LNCAP (cell line): Measurements from ENCODE around the gene ANKS1A.

ENCODE experiments used
- CTCF ChIP-seq: fragments of 450-650 bp; IDR thresholded peaks from 2 replicates; pipeline ENCODE4 v1.5.1; 2017; ENCODE audit warnings: mild to moderate bottlenecking

ANKS1A gene

GRCh38 chr6:35080821-35081425, 191.9 kb downstream of the ANKS1A start:
- no peak for TF ChIP-seq CTCF

GRCh38 chr6:35081426-35081851, 192.4 kb downstream of the ANKS1A start:
- no peak for TF ChIP-seq CTCF

DNA sequence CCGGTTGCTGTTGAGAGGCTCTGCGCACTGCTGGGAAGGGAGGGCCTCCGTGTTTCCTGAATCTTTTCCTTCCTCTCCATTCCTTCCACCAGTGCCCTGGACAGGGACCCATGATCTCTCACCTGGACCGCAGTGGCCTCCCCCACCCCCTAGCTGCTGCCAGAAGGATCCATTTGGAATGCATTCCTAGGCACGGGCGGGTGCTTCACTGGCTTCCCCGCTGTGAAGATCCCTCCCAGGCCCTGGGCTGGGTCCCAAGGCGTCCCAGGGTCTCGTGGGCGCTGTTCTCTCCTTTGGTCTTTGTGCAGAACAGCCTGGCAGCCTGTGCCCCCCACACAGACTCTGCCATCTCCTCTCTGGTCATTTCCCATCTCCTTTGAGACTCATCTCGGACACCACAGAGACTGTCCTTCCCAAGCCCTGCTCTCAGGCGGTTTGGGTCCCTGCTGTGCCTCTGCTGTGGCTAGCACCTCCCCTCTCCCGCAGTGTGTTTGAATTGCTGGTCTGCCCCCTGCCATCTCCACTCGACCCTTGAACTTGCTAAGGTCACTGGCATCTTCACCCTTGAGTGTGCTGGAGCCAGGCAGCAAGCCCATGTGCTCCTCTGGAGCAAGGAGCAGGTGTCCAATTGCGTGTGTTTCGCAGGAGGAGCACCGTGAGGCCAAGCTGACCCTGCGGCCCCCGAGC, 193.1 kb downstream of the ANKS1A start:
- no peak for TF ChIP-seq CTCF

GRCh38 chr6:35082733-35083403, 193.8 kb downstream of the ANKS1A start:
- no peak for TF ChIP-seq CTCF

DNA sequence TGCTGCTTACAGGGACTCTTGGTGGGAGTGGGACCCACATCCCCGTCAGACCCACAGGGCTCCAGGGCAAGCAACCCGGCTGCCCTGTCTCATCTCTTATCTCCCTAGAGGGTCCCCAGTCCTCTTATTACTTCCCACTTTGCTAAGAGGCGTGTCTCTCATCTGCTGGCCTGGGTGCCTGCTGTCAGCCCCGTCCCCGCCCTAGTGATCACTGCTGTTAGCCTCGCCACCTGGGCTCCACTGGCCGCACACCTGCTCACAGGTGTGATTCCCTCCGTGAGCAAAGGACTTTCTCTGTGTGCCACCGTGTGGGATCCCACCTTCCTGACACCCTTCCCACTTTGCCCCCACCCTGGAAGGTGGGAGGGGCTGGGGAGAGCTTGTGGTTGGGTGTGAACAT, 194.5 kb downstream of the ANKS1A start:
- no peak for TF ChIP-seq CTCF

DNA sequence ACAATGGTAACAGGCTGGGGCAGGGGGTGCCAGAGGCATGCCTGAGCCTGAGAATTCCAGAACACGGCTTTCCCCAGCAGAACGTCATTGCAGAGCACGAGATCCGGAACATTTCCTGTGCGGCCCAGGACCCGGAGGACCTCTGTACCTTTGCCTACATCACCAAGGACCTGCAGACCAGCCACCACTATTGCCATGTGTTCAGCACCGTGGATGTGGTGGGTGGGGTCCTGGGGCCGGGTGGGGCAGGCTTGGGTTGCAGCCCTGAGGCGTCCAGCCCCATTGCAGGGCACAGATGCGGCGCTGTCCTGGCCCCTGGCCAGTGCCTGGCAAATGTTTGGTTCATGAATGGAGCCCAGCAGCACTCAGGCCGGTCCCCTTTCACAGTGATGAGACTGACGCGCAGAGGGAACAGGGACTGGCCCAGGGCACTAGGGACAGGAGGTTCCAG, 195.0 kb downstream of the ANKS1A start:
- TF ChIP-seq CTCF: no peak

GRCh38 chr6:35084511-35085203, 195.6 kb downstream of the ANKS1A start:
- TF ChIP-seq CTCF: no peak
